ENCODE data around the gene EFNA5. TPM values are rescaled to one million over a fixed set of nuclear protein-coding genes. Genes with fewer than 3 reads are reported as not detected.

EFNA5 gene
- total and polyA plus RNA-seq, 2 of the 8 experiments (the other 6 are each of a cell fraction or from before 2014, with no cell fraction given), result 9.6 to 21.8 TPM

DNA sequence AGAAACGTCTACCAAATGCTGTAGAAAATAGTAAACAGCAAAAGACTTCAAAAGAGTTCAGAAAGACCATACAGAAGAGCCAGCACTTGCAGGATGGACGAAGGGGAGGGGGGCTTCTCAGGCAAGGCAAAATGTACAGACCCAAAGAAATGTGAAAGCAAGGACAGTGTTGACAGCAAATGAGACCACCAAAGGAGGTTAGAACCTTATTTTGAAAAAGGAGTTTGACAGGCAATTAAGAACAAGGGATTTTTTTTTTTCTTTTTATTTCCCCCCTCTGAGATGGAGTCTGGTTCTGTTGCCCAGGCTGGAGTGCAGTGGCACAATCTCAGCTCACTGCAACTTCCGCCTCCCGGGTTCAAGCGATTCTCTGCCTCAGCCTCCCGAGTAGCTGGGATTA is 223.2 kb downstream of the EFNA5 start:
- no peaks in the 10 kb centered on the region for H3K23me2 ChIP-seq (ENCODE audit: low read depth, low read length)
- no peak overlapping the region for H2BK12ac ChIP-seq (ENCODE audit: low read depth, low read length)
- no peak overlapping the region for H3K4me3 ChIP-seq (ENCODE audit: extremely low read depth in 1 of 4, insufficient read depth in 2 of 4, low read depth in 3 of 4, low read length in 4 of 4)
- H3K4me1 ChIP-seq (replicated peaks in 1 of 4; ENCODE audit: control insufficient read depth in 3 of 4, insufficient read depth in 4 of 4, low read length in 3 of 4), result no peaks in the 10 kb centered on the region; a peak in 1 of 7 replicates
- no peak overlapping the region for H2BK5ac ChIP-seq (ENCODE audit: low read depth, low read length)
- H4K8ac ChIP-seq (ENCODE audit: extremely low read depth, insufficient read depth, low read length), result no peak overlapping the region
- H3K56ac ChIP-seq (replicated peaks; ENCODE audit: insufficient read length, low read depth, low read length), result no peak overlapping the region
- no peak overlapping the region for H2BK20ac ChIP-seq (ENCODE audit: low read length)
- no peak overlapping the region for H2BK120ac ChIP-seq (replicated peaks; ENCODE audit: low read depth, low read length)
- ChIA-PET CTCF (ENCODE audit: partially characterized antibody) (interaction anchor here (1.6 kb wide), 1 partner anchor 19 kb away, joined by 3 read pairs; no protein-coding TSS in a partner anchor), POLR2A (ENCODE audit: partially characterized antibody) (no interaction called here)
- H3K79me1 ChIP-seq (ENCODE audit: low read depth, low read length), result no peaks in the 10 kb centered on the region
- H3K9ac ChIP-seq (replicated peaks in 1 of 4; ENCODE audit: extremely low read depth in 1 of 4, low read depth in 3 of 4, low read length in 3 of 4), result no peak overlapping the region
- DNase-seq (ENCODE audit: low read depth in 1 of 2, low spot score in 2 of 2) (no peak), FAIRE-seq (no peak)
- H3K36me3 ChIP-seq (ENCODE audit: control insufficient read depth in 2 of 4, insufficient read depth in 4 of 4, low read length in 3 of 4), result no peaks in the 10 kb centered on the region
- H2AFZ ChIP-seq (ENCODE audit: low read length), result no peak overlapping the region
- H3K27ac ChIP-seq (ENCODE audit: low read depth, low read length), result no peak overlapping the region
- H3K18ac ChIP-seq (ENCODE audit: extremely low read depth, low read length), result no peak overlapping the region
- no peak overlapping the region for H3K4ac ChIP-seq (replicated peaks; ENCODE audit: insufficient read length, low read depth, low read length)
- H4K91ac ChIP-seq (replicated peaks; ENCODE audit: insufficient read length, low read length), result no peak overlapping the region
- no peaks in the 10 kb centered on the region for H3K9me3 ChIP-seq (ENCODE audit: insufficient read depth in 2 of 2, low read depth in 1 of 2, low read length in 1 of 2)
- WGBS, 2 experiments (ENCODE audit: extremely low coverage in 1 of 2, insufficient coverage in 1 of 2, insufficient read length in 1 of 2, insufficient replicate concordance in 2 of 2, low coverage in 1 of 2, low lambda C conversion rate in 2 of 2, missing lambda C conversion rate in 1 of 2), result 85% methylated on average over 6 of the region's 6 CpGs; no CpG with 5 or more reads in 1 of the 2 experiments
- no peaks in the 10 kb centered on the region for H3K27me3 ChIP-seq (replicated peaks in 1 of 4; ENCODE audit: control insufficient read depth in 3 of 4, extremely low read depth in 1 of 4, insufficient read depth in 3 of 4, low read length in 3 of 4)
- H2BK15ac ChIP-seq (ENCODE audit: low read length), result no peak overlapping the region
- H4K5ac ChIP-seq (ENCODE audit: insufficient read length, low read depth, low read length), result no peak overlapping the region
- H3K14ac ChIP-seq (ENCODE audit: insufficient read length), result no peak overlapping the region
- H3K23ac ChIP-seq (ENCODE audit: insufficient read length), result no peak overlapping the region
- no peak overlapping the region for H3K4me2 ChIP-seq (ENCODE audit: insufficient read depth in 1 of 2, low read depth in 2 of 2, low read length in 2 of 2)
- peaks cover 0 to 2% of the 10 kb centered on the region in 2 experiments; a peak in 1 of 4 replicates for H3K79me2 ChIP-seq (ENCODE audit: control insufficient read depth in 1 of 2, insufficient read depth in 2 of 2, low read length in 2 of 2)
- no peak overlapping the region for H2AK5ac ChIP-seq (ENCODE audit: low read depth, low read length)
- no peaks in the 10 kb centered on the region for H4K20me1 ChIP-seq (replicated peaks in 1 of 2; ENCODE audit: control insufficient read depth in 1 of 2, insufficient read depth in 2 of 2, low read length in 2 of 2)
- TF ChIP-seq, protein P1, sequence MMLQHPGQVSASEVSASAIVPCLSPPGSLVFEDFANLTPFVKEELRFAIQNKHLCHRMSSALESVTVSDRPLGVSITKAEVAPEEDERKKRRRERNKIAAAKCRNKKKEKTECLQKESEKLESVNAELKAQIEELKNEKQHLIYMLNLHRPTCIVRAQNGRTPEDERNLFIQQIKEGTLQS (IDR thresholded peaks at IDR 0.05; ENCODE audit: insufficient read depth, low read depth, low read length), result no peak
- TF ChIP-seq KDM1A (IDR thresholded peaks at IDR 0.05; ENCODE audit: borderline replicate concordance, low read length) (no peak), SUZ12 (IDR thresholded peaks at IDR 0.05; ENCODE audit: low read length) (no peak), CBX8 (IDR thresholded peaks at IDR 0.05; ENCODE audit: borderline replicate concordance, low read depth, low read length) (no peak), SIN3A (conservative IDR thresholded peaks at IDR 0.05 in 1 of 2, IDR thresholded peaks at IDR 0.05 in 1 of 2; ENCODE audit: low read depth in 1 of 2, low read length in 2 of 2) (no peak), MAFK (IDR thresholded peaks at IDR 0.05; ENCODE audit: low read depth, low read length) (no peak), HDAC6 (IDR thresholded peaks at IDR 0.05; ENCODE audit: low read depth, low read length) (no peak), RNF2 (IDR thresholded peaks at IDR 0.05; ENCODE audit: borderline replicate concordance, low read depth, low read length, missing control alignments, poor library complexity, severe bottlenecking) (no peak), RXRA (IDR thresholded peaks at IDR 0.05; ENCODE audit: insufficient read depth, low read depth, low read length) (no peak), TAF1 (IDR thresholded peaks at IDR 0.05; ENCODE audit: low read depth, low read length) (no peak), TBP (IDR thresholded peaks at IDR 0.05; ENCODE audit: low read depth, low read length) (no peak), PHF8 (conservative IDR thresholded peaks at IDR 0.05; ENCODE audit: low read depth, low read length) (no peak), SAP30 (IDR thresholded peaks at IDR 0.05; ENCODE audit: insufficient read depth, insufficient replicate concordance, low read length) (no peak)

Measured in H1 (cell line).